HL-60/S4 treated with phorbol 12-myristate 13-acetate at 8.2 ng/mL for 4 days and 3 days (cell line): ENCODE measurements around the gene ZDHHC14.

Experiments
- in situ Hi-C: fragments of 300-500 bp; cut with MboI; formaldehyde crosslinking; loops from 2 replicates; pipeline ENCODE4 v1.15.0; 2022; ENCODE audit warnings: low sequenced_read_pairs

ZDHHC14 gene

DNA sequence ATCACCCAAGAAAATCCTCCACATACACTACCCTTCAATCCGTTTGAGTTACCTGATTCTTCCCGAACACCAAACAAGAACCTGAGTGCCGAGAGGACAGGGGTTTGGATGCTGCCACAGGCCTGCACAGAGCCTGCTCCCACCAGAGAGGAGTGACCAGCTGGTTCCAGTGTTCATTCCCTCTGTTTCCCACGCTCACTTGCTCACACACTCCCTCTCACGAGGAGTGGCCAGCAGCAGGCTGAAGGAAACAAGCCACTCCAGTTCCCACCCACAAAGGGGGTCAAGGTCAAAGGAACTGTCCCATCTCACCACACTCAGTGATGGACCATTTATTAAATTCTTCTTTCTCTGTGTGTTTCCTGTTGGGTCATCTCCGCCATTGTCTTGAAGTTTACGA is 344.8 kb downstream of the ZDHHC14 start:
- in situ Hi-C loops, result no loop called here

DNA sequence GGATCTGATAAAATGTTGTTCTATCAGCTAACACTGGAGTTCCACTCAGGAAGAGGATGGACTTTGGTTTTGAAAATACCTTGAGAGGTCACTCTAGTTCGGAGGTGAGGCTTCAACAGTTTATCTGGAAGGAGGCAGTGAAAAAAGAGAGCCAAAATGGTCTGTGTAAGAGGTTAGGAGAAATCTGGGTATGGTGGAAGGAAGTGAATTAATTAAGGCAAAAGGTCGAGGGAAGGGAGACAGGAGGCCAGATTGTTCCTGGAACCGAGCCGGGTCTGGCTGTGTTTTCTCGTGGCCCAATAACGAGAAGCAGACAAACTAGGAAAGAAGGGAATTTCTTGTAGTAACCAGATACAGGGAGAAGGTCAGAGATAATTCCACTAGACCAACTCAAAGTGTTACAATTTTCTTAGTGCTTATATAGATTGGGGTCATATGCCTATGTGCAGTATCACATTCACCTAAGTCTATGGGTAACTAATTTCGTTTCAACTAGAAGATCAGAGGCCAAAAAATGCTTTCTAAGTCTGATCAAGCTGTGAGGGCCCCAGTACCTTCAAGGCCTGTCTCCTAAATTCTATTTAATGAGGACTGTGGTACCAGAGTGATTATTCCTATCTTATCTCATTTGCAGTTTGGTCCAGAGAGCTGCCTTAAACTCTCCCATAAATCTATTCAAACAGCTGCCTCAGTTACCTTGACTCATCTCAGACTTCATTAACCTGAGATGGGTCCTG is 346.1 kb downstream of the ZDHHC14 start:
- in situ Hi-C loops, result no loop called here
